ENCODE data around the gene SIX2.

DNA sequence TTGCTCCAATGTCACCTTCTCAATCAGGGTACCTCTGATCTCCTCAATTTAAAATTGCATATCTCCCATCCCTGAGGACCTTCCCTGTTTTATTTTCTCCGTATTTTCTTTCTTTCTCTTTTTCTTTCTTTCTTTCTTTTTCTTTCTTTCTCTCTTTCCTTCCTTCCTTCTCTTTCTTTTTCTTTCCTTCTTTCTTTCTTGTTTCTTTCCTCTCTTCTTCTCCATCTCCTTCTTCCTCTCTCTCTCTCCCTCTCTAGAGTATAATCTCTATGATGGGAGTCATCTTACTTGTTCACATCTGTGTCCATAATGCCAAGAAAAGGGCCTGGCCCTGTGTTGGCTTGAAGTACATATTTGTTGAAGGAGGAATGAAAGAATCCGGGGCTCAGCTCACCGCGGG lies 21.3 kb upstream of the SIX2 start:
- TF ChIP-seq EP300 (IDR thresholded peaks at IDR 0.05; ENCODE audit: borderline replicate concordance in 1 of 2, control insufficient read depth in 1 of 2, low read depth in 2 of 2, low read length in 2 of 2) (no peak), JUND (IDR thresholded peaks at IDR 0.05; ENCODE audit: low read depth, low read length) (no peak), CTCF (IDR thresholded peaks at IDR 0.05 in 2 of 3, conservative IDR thresholded peaks at IDR 0.05 in 1 of 3; ENCODE audit: control insufficient read depth in 2 of 3, extremely low read depth in 1 of 3, insufficient read depth in 1 of 3, low read depth in 3 of 3, low read length in 3 of 3) (no peak), GABPA (IDR thresholded peaks at IDR 0.05; ENCODE audit: low read depth) (no peak), RBBP5 (conservative IDR thresholded peaks at IDR 0.05) (no peak), MXI1 (IDR thresholded peaks at IDR 0.05; ENCODE audit: low read depth, low read length) (no peak), HDAC2 (IDR thresholded peaks at IDR 0.05) (no peak), ATF7 (IDR thresholded peaks at IDR 0.05; ENCODE audit: low read depth) (no peak), NBN (IDR thresholded peaks at IDR 0.05) (no peak)
- TF ChIP-seq, protein P1, sequence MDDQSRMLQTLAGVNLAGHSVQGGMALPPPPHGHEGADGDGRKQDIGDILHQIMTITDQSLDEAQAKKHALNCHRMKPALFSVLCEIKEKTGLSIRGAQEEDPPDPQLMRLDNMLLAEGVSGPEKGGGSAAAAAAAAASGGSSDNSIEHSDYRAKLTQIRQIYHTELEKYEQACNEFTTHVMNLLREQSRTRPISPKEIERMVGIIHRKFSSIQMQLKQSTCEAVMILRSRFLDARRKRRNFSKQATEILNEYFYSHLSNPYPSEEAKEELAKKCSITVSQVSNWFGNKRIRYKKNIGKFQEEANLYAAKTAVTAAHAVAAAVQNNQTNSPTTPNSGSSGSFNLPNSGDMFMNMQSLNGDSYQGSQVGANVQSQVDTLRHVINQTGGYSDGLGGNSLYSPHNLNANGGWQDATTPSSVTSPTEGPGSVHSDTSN (IDR thresholded peaks at IDR 0.05; ENCODE audit: insufficient replicate concordance, low read depth, low read length), result no peak
- TF ChIP-seq, protein P2, sequence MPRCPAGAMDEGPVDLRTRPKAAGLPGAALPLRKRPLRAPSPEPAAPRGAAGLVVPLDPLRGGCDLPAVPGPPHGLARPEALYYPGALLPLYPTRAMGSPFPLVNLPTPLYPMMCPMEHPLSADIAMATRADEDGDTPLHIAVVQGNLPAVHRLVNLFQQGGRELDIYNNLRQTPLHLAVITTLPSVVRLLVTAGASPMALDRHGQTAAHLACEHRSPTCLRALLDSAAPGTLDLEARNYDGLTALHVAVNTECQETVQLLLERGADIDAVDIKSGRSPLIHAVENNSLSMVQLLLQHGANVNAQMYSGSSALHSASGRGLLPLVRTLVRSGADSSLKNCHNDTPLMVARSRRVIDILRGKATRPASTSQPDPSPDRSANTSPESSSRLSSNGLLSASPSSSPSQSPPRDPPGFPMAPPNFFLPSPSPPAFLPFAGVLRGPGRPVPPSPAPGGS (IDR thresholded peaks at IDR 0.05; ENCODE audit: borderline replicate concordance, insufficient read depth, low read depth, low read length, poor library complexity, severe bottlenecking), result no peak
